Stimulated activated CD4-positive, alpha-beta T cell treated with anti-CD3 and anti-CD28 coated beads, Interleukin-1b, Interleukin-23, amount 100 ng/mL, for 1 hour (primary cell): ENCODE data around the gene KLF13.
A peak's percentile ranks its signal among the peaks of the same experiment; 100 is the strongest.
"Not testable (repeated sequence)": the region's sequence is repeated elsewhere in the genome, so short reads cannot be mapped to it uniquely, and the experiment has no call there.

Experiments used
- DNase-seq, 2 donors: peaks; one replicate each; pipeline ENCODE4 v3.0.0-alpha.2; 2020; ENCODE audit warnings: low read depth in 2 of 2

The KLF13 gene

GRCh38 chr15:31345606-31346366 lies 19.2 kb downstream of the KLF13 start:
- DNase-seq: no peak

- DNase-seq: no peak
Observed at GRCh38 chr15:31346367-31347066, 19.9 kb downstream of the KLF13 start.

GRCh38 chr15:31347067-31347975 lies 20.7 kb downstream of the KLF13 start:
- peak; percentile 53 to 55 for DNase-seq

GRCh38 chr15:31347981-31348803 lies 21.6 kb downstream of the KLF13 start:
- no peak for DNase-seq

- DNase-seq: no peak
Observed at GRCh38 chr15:31349233-31350141, 22.9 kb downstream of the KLF13 start.

- DNase-seq: no peak
Observed at GRCh38 chr15:31350771-31351170, 24.1 kb downstream of the KLF13 start.

- no peak for DNase-seq
Observed at GRCh38 chr15:31352339-31352751, 25.7 kb downstream of the KLF13 start.

- DNase-seq: no peak
Observed at GRCh38 chr15:31352911-31353811, 26.5 kb downstream of the KLF13 start.

GRCh38 chr15:31353931-31354330 lies 27.3 kb downstream of the KLF13 start:
- no peak for DNase-seq

GRCh38 chr15:31356097-31356496 lies 29.5 kb downstream of the KLF13 start:
- not testable (repeated sequence) for DNase-seq

- DNase-seq: no peak
Observed at GRCh38 chr15:31357148-31357547, 30.5 kb downstream of the KLF13 start.

- no peak for DNase-seq
Observed at GRCh38 chr15:31358163-31358562, 31.5 kb downstream of the KLF13 start.

GRCh38 chr15:31358957-31359701 lies 32.5 kb downstream of the KLF13 start:
- DNase-seq: no peak

GRCh38 chr15:31359702-31360111 lies 33.1 kb downstream of the KLF13 start:
- no peak for DNase-seq

- no peak for DNase-seq
Observed at GRCh38 chr15:31360158-31360561, 33.5 kb downstream of the KLF13 start.

GRCh38 chr15:31360843-31361763 lies 34.5 kb downstream of the KLF13 start:
- DNase-seq: peak in 1 of 2 donors; percentile 68

- no peak for DNase-seq
Observed at GRCh38 chr15:31361764-31362515, 35.3 kb downstream of the KLF13 start.
